Skeletal muscle satellite cell (primary cell): Measurements from ENCODE around the gene TBC1D5.

ENCODE experiments used
- H3K27me3 ChIP-seq: 2 replicates; pipeline ENCODE4 v1.7.0; 2013; ENCODE audit warnings: low read length; ENCODE audit not compliant: control insufficient read depth, insufficient read depth
- H3K36me3 ChIP-seq: 2 replicates; pipeline ENCODE4 v1.7.0; 2013; ENCODE audit warnings: mild to moderate bottlenecking, control low read depth, low read length; ENCODE audit not compliant: insufficient read depth
- H3K4me1 ChIP-seq: 2 replicates; pipeline ENCODE4 v1.7.0; 2013; ENCODE audit warnings: low read length; ENCODE audit not compliant: control insufficient read depth, insufficient read depth
- H3K4me2 ChIP-seq: 2 replicates; pipeline ENCODE4 v1.7.0; 2013; ENCODE audit warnings: mild to moderate bottlenecking, low read length
- H3K4me3 ChIP-seq: 2 replicates; pipeline ENCODE4 v1.7.0; 2013; ENCODE audit warnings: low read length
- H3K9ac ChIP-seq: 2 replicates; pipeline ENCODE4 v1.7.0; 2013; ENCODE audit warnings: mild to moderate bottlenecking, low read depth, low read length, moderate library complexity
- H3K9me3 ChIP-seq: replicated peaks from 2 replicates; pipeline ENCODE4 v1.7.0; 2013; ENCODE audit warnings: mild to moderate bottlenecking, control low read depth, low read length

TBC1D5 gene

GRCh38 chr3:17771177-17772017 is 29.0 kb upstream of the TBC1D5 start:
- Histone ChIP-seq H3K4me3 (no peak overlapping the region), H3K27me3 (no peaks in the 10 kb centered on the region), H3K9ac (no peak overlapping the region), H3K9me3 (no peaks in the 10 kb centered on the region), H3K4me2 (no peak overlapping the region), H3K4me1 (peaks cover 10% of the 10 kb centered on the region), H3K36me3 (no peaks in the 10 kb centered on the region)

GRCh38 chr3:17770682-17771081 is 28.3 kb upstream of the TBC1D5 start:
- H3K9ac ChIP-seq, result no peak overlapping the region
- no peaks in the 10 kb centered on the region for H3K36me3 ChIP-seq
- H3K27me3 ChIP-seq, result no peaks in the 10 kb centered on the region
- peaks cover 10% of the 10 kb centered on the region for H3K4me1 ChIP-seq
- no peak overlapping the region for H3K4me2 ChIP-seq
- H3K4me3 ChIP-seq, result no peak overlapping the region
- no peaks in the 10 kb centered on the region for H3K9me3 ChIP-seq

GRCh38 chr3:17765819-17766472 is 23.5 kb upstream of the TBC1D5 start:
- no peaks in the 10 kb centered on the region for H3K9me3 ChIP-seq
- H3K9ac ChIP-seq, result no peak overlapping the region
- no peaks in the 10 kb centered on the region for H3K27me3 ChIP-seq
- no peak overlapping the region for H3K4me3 ChIP-seq
- no peak overlapping the region for H3K4me2 ChIP-seq
- peaks cover 3% of the 10 kb centered on the region for H3K4me1 ChIP-seq
- H3K36me3 ChIP-seq, result no peaks in the 10 kb centered on the region

GRCh38 chr3:17761563-17761962 is 19.1 kb upstream of the TBC1D5 start:
- Histone ChIP-seq H3K4me1 (peaks cover 10% of the 10 kb centered on the region), H3K4me3 (no peak overlapping the region), H3K27me3 (no peaks in the 10 kb centered on the region), H3K36me3 (no peaks in the 10 kb centered on the region), H3K9me3 (no peaks in the 10 kb centered on the region), H3K9ac (no peak overlapping the region), H3K4me2 (no peak overlapping the region)

- Histone ChIP-seq H3K4me1 (peaks cover 10% of the 10 kb centered on the region), H3K4me3 (no peak overlapping the region), H3K36me3 (no peaks in the 10 kb centered on the region), H3K9ac (no peak overlapping the region), H3K4me2 (peak overlapping the region; percentile 39), H3K9me3 (no peaks in the 10 kb centered on the region), H3K27me3 (no peaks in the 10 kb centered on the region)
Observed at GRCh38 chr3:17759901-17760300, 17.5 kb upstream of the TBC1D5 start.

GRCh38 chr3:17755836-17756235 is 13.4 kb upstream of the TBC1D5 start:
- no peak overlapping the region for H3K9ac ChIP-seq

GRCh38 chr3:17753632-17753992 is 11.2 kb upstream of the TBC1D5 start:
- peaks cover 13% of the 10 kb centered on the region for H3K4me1 ChIP-seq
- H3K4me3 ChIP-seq, result no peak overlapping the region
- H3K9ac ChIP-seq, result no peak overlapping the region
- H3K9me3 ChIP-seq, result no peaks in the 10 kb centered on the region
- H3K36me3 ChIP-seq, result no peaks in the 10 kb centered on the region
- no peaks in the 10 kb centered on the region for H3K27me3 ChIP-seq
- H3K4me2 ChIP-seq, result no peak overlapping the region

More at GRCh38 chr3:17755836-17756235, 13.4 kb upstream of the TBC1D5 start:
- no peaks in the 10 kb centered on the region for H3K9me3 ChIP-seq
- H3K4me3 ChIP-seq, result no peak overlapping the region
- H3K36me3 ChIP-seq, result no peaks in the 10 kb centered on the region
- peaks cover 20% of the 10 kb centered on the region for H3K4me1 ChIP-seq
- H3K4me2 ChIP-seq, result no peak overlapping the region
- H3K27me3 ChIP-seq, result no peaks in the 10 kb centered on the region

- Histone ChIP-seq H3K4me2 (no peak overlapping the region), H3K4me3 (no peak overlapping the region), H3K9ac (no peak overlapping the region), H3K9me3 (no peaks in the 10 kb centered on the region), H3K27me3 (no peaks in the 10 kb centered on the region), H3K4me1 (peaks cover 13% of the 10 kb centered on the region), H3K36me3 (no peaks in the 10 kb centered on the region)
Observed at GRCh38 chr3:17752876-17753631, 10.6 kb upstream of the TBC1D5 start.

GRCh38 chr3:17752436-17752835 is 10.0 kb upstream of the TBC1D5 start:
- Histone ChIP-seq H3K27me3 (no peaks in the 10 kb centered on the region), H3K4me3 (no peak overlapping the region), H3K9ac (no peak overlapping the region), H3K36me3 (no peaks in the 10 kb centered on the region), H3K4me1 (peaks cover 18% of the 10 kb centered on the region), H3K9me3 (no peaks in the 10 kb centered on the region), H3K4me2 (no peak overlapping the region)

GRCh38 chr3:17749705-17750293 is 7.4 kb upstream of the TBC1D5 start:
- peaks cover 24% of the 10 kb centered on the region for H3K4me1 ChIP-seq
- no peaks in the 10 kb centered on the region for H3K27me3 ChIP-seq
- H3K4me3 ChIP-seq, result no peak overlapping the region
- no peaks in the 10 kb centered on the region for H3K9me3 ChIP-seq
- H3K36me3 ChIP-seq, result no peaks in the 10 kb centered on the region
- peak overlapping the region; percentile 31 for H3K4me2 ChIP-seq
- H3K9ac ChIP-seq, result no peak overlapping the region

GRCh38 chr3:17749281-17749680 is 6.8 kb upstream of the TBC1D5 start:
- Histone ChIP-seq H3K4me1 (peaks cover 24% of the 10 kb centered on the region), H3K36me3 (no peaks in the 10 kb centered on the region), H3K9ac (no peak overlapping the region), H3K9me3 (no peaks in the 10 kb centered on the region), H3K4me3 (no peak overlapping the region), H3K4me2 (peak overlapping the region; percentile 31), H3K27me3 (no peaks in the 10 kb centered on the region)
